Measurements from ENCODE around the gene MIX23. TPM values are rescaled to one million over a fixed set of nuclear protein-coding genes. Genes with fewer than 3 reads are reported as not detected.

Gene MIX23
- total and polyA plus RNA-seq, 12 donors: 10.6 to 118 (median 36.9) TPM

GRCh38 chr3:122332551-122332950, 50.5 kb downstream of the MIX23 start:
- Histone ChIP-seq H3K36me3 (replicated peaks in 1 of 2) (no peaks in the 10 kb centered on the region), H3K27ac (no peak overlapping the region), H3K27me3 (peaks cover 5% of the 10 kb centered on the region), H3K4me3 (no peak overlapping the region), H3K4me1 (replicated peaks in 1 of 2) (no peaks in the 10 kb centered on the region), H3K9me3 (replicated peaks in 1 of 3) (no peaks in the 10 kb centered on the region)
- 85 to 93% (median 87%) methylated on average over 8 of the region's 8 CpGs for WGBS, 4 donors
- DNase-seq: no peak
- TF ChIP-seq CTCF (IDR thresholded peaks at IDR 0.05) (no peak), POLR2A (IDR thresholded peaks at IDR 0.05) (no peak)
- intact Hi-C loops (cut with DNase I): no loop called here

DNA sequence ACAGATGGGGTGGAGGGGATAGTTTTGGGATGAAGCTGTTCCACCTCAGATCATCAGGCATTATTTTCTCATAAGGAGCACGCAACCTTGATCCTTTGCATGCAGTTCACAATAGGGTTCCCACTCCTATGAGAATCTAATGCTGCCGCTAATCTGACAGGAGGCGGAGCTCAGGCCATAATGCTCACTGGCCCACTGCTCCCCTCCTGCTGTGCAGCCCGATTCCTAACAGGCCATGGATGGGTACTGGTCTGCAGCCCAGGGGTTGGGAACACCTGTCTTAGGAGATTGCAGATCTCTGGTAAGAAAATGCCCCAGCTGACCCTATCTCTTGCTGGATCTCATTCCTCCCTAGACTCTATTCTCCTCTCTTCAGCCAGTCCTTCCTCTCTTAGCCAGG, 51.1 kb downstream of the MIX23 start:
- WGBS, 4 donors: 65 to 72% (median 70%) methylated on average over 3 to 4 of the region's 4 CpGs
- Histone ChIP-seq H3K9me3 (replicated peaks in 1 of 3) (no peaks in the 10 kb centered on the region), H3K27ac (no peak overlapping the region), H3K4me1 (replicated peaks in 1 of 2) (no peaks in the 10 kb centered on the region), H3K36me3 (replicated peaks in 1 of 2) (no peaks in the 10 kb centered on the region), H3K4me3 (no peak overlapping the region), H3K27me3 (peaks cover 5% of the 10 kb centered on the region)
- TF ChIP-seq POLR2A (IDR thresholded peaks at IDR 0.05) (no peak), CTCF (IDR thresholded peaks at IDR 0.05) (no peak)
- no peak for DNase-seq
- intact Hi-C loops (cut with DNase I): no loop called here

DNA sequence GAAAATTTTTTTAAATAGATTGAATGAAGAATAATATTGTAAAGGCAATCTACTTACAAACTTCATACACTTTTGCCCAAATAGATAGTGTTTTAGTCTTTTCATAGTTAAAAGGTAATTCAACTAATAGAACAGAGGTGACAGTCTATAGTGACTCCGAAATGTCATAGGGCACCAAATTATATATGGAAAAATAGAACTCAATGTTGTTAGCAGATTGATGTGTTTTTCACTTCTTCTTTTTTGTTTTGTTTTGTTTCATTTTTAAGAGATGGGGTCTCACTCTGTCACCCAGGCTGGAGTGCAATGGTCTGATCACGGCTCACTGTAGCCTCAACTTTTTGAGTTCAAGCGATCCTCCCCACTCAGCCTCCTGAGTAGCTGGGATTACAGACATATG, 57.3 kb downstream of the MIX23 start:
- H3K9me3 ChIP-seq (replicated peaks in 1 of 3): no peaks in the 10 kb centered on the region
- H3K4me1 ChIP-seq (replicated peaks in 1 of 2): no peaks in the 10 kb centered on the region
- H3K4me3 ChIP-seq: no peak overlapping the region
- H3K27me3 ChIP-seq: no peaks in the 10 kb centered on the region
- no peak for TF ChIP-seq CTCF (IDR thresholded peaks at IDR 0.05)
- no peak for TF ChIP-seq POLR2A (IDR thresholded peaks at IDR 0.05)
- 84 to 95% (median 88%) methylated on average over 3 of the region's 3 CpGs for WGBS, 4 donors
- no peaks in the 10 kb centered on the region for H3K36me3 ChIP-seq (replicated peaks in 1 of 2)
- intact Hi-C loops (cut with DNase I): no loop called here
- no peak for DNase-seq
- H3K27ac ChIP-seq: no peak overlapping the region

GRCh38 chr3:122324871-122325323, 58.1 kb downstream of the MIX23 start, which contains the start of gene CSTA:
Gene CSTA (plus strand): TSS chr3:122325248. CDS start chr3:122325293, 45 bp downstream.
- H3K4me3 ChIP-seq: peak within 1 kb of the TSS in 1 of 4 donors; percentile 30
- H3K27me3 ChIP-seq: no peaks in the 10 kb centered on the region
- peaks cover 0 to under 1% (median 0%) of the 10 kb centered on the region in 3 donors for H3K9me3 ChIP-seq (replicated peaks in 1 of 3)
- no peaks in the 10 kb centered on the region for H3K4me1 ChIP-seq (replicated peaks in 1 of 2)
- 53 to 66% (median 55%) methylated on average over 6 of the region's 6 CpGs for WGBS, 4 donors
- TF ChIP-seq CTCF (IDR thresholded peaks at IDR 0.05): no peak
- TF ChIP-seq POLR2A (IDR thresholded peaks at IDR 0.05): no peak
- no peak within 1 kb of the TSS for H3K27ac ChIP-seq
- no peak for DNase-seq
- no peaks in the 10 kb centered on the region for H3K36me3 ChIP-seq (replicated peaks in 1 of 2)
- intact Hi-C loops (cut with DNase I): no loop called here
